ENCODE results near the gene GRXCR2.

GRXCR2 gene

DNA sequence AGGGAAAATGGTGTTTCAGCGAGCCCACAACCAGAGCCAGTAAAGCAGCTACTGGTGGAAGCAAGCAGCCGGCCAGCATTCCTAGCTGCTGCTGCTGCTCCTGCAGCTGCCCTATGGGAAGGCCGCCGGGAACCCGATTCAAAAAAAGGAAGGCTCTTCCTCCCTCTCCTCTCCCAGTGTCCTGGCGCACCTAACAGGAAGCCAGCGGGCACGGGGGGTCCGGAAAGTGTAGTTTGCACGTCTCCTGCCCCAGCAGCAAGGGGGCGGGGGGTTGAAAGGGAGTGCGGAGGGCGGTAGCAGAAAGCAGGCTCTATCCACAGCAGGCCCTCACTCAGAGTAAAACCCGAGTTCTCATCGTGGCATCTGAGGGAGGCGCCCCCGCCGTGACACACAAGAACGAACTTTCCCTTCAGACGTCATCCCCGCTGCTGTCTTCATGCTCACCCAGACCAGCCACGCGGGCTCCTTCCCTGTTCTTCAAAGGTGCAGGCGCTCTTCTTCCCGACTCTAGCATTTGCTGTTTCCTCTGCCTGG is 16.5 kb downstream of the GRXCR2 start:
- H3K27ac ChIP-seq (ENCODE audit: low read depth, low read length), result no peak overlapping the region
- H3K4me1 ChIP-seq (ENCODE audit: control insufficient read depth, low read length), result no peaks in the 10 kb centered on the region
- no peaks in the 10 kb centered on the region for H3K9me3 ChIP-seq (ENCODE audit: control insufficient read depth, insufficient read depth, low read length)
- 0 out of 2 replicates have a peak, but pooled peaks cover 4% of the 10 kb centered on the region for H3K27me3 ChIP-seq (ENCODE audit: control insufficient read depth, low read length)
- no peak overlapping the region for H3K4me2 ChIP-seq (ENCODE audit: low read length)
- H3K36me3 ChIP-seq (ENCODE audit: control insufficient read depth, low read length), result no peaks in the 10 kb centered on the region
- no peaks in the 10 kb centered on the region for H3K79me2 ChIP-seq (ENCODE audit: control insufficient read depth, low read length)
- no peaks in the 10 kb centered on the region for H3K9me2 ChIP-seq (replicated peaks; ENCODE audit: control insufficient read depth, low read length)
- no peak overlapping the region for H3K4me3 ChIP-seq (ENCODE audit: low read length)
- TF ChIP-seq, protein P1, sequence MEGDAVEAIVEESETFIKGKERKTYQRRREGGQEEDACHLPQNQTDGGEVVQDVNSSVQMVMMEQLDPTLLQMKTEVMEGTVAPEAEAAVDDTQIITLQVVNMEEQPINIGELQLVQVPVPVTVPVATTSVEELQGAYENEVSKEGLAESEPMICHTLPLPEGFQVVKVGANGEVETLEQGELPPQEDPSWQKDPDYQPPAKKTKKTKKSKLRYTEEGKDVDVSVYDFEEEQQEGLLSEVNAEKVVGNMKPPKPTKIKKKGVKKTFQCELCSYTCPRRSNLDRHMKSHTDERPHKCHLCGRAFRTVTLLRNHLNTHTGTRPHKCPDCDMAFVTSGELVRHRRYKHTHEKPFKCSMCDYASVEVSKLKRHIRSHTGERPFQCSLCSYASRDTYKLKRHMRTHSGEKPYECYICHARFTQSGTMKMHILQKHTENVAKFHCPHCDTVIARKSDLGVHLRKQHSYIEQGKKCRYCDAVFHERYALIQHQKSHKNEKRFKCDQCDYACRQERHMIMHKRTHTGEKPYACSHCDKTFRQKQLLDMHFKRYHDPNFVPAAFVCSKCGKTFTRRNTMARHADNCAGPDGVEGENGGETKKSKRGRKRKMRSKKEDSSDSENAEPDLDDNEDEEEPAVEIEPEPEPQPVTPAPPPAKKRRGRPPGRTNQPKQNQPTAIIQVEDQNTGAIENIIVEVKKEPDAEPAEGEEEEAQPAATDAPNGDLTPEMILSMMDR (IDR thresholded peaks at IDR 0.05; ENCODE audit: low read depth, low read length, poor library complexity, severe bottlenecking), result no peak
- no peak for TF ChIP-seq EZH2phosphoT487 (IDR thresholded peaks at IDR 0.05; ENCODE audit: borderline replicate concordance, low read length)
- H4K20me1 ChIP-seq (ENCODE audit: control insufficient read depth, insufficient read depth, low read depth, low read length), result no peaks in the 10 kb centered on the region
- no peaks in the 10 kb centered on the region for H3F3A ChIP-seq (ENCODE audit: control insufficient read depth, insufficient read depth)

DNA sequence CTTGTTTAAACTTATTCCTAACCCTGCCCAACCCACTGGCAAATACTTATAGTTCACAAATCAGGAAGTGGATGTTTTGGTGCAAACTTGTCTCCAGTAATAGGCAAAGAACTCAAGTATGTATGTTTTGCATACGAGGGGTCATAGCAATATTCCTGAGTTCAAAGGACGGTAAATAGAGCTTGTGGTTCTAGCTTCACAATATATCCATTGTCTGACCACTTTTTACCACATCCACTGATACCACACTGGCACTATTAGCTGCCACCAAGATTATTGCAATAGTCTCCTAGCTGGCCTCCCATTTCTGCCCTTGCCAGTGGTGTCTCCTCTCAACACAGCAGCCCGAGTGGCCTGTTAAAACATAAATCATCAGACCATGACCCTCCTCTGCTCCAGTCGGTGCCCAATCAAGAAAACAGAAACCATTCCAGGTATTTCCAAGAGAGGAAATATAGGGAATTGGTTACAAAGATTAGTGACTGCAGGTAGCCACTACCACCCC is 17.0 kb downstream of the GRXCR2 start:
- no peaks in the 10 kb centered on the region for H3F3A ChIP-seq (ENCODE audit: control insufficient read depth, insufficient read depth)
- TF ChIP-seq, protein P1 (IDR thresholded peaks at IDR 0.05; ENCODE audit: low read depth, low read length, poor library complexity, severe bottlenecking), result no peak
- TF ChIP-seq EZH2phosphoT487 (IDR thresholded peaks at IDR 0.05; ENCODE audit: borderline replicate concordance, low read length), result no peak
- H3K79me2 ChIP-seq (ENCODE audit: control insufficient read depth, low read length), result no peaks in the 10 kb centered on the region
- H3K9me2 ChIP-seq (replicated peaks; ENCODE audit: control insufficient read depth, low read length), result no peaks in the 10 kb centered on the region
- no peak overlapping the region for H3K4me3 ChIP-seq (ENCODE audit: low read length)
- H3K4me2 ChIP-seq (ENCODE audit: low read length), result no peak overlapping the region
- H3K9me3 ChIP-seq (ENCODE audit: control insufficient read depth, insufficient read depth, low read length), result no peaks in the 10 kb centered on the region
- H4K20me1 ChIP-seq (ENCODE audit: control insufficient read depth, insufficient read depth, low read depth, low read length), result no peaks in the 10 kb centered on the region
- H3K27ac ChIP-seq (ENCODE audit: low read depth, low read length), result no peak overlapping the region
- H3K36me3 ChIP-seq (ENCODE audit: control insufficient read depth, low read length), result no peaks in the 10 kb centered on the region
- H3K27me3 ChIP-seq (ENCODE audit: control insufficient read depth, low read length), result 0 out of 2 replicates have a peak, but pooled peaks cover 4% of the 10 kb centered on the region
- no peaks in the 10 kb centered on the region for H3K4me1 ChIP-seq (ENCODE audit: control insufficient read depth, low read length)

DNA sequence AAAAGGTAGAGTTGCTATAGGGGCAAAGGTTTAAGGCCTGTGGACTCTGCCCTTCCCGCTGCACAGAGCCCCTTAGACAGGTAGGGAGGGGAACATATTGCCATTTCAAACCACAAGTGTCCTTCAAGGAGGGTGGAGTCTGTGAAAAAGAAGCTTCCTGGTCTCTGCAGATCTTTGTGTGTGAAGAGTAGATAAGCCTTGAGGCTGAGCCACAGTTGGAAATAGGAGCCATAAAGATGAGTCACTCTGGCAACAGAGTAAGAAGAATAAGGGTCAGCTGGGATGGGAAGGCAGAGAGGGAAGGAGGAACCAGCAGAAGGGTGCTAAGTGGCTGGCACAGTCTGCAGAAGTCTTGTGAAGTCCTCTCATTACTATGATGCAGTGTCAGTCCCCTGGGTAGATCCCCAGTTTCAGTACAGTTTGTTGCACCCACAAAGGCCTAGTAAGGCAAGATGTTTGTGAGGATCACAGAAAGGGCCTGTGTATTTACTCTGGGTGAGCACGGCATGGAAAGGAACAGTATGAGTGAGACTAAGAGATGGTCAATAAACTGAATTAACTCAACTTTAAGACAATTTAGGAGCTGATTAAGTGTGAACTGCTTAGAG is 18.1 kb downstream of the GRXCR2 start:
- no peaks in the 10 kb centered on the region for H3F3A ChIP-seq (ENCODE audit: control insufficient read depth, insufficient read depth)
- H4K20me1 ChIP-seq (ENCODE audit: control insufficient read depth, insufficient read depth, low read depth, low read length), result no peaks in the 10 kb centered on the region
- no peak overlapping the region for H3K4me3 ChIP-seq (ENCODE audit: low read length)
- H3K36me3 ChIP-seq (ENCODE audit: control insufficient read depth, low read length), result no peaks in the 10 kb centered on the region
- no peaks in the 10 kb centered on the region for H3K9me2 ChIP-seq (replicated peaks; ENCODE audit: control insufficient read depth, low read length)
- H3K4me1 ChIP-seq (ENCODE audit: control insufficient read depth, low read length), result no peaks in the 10 kb centered on the region
- TF ChIP-seq, protein P1 (IDR thresholded peaks at IDR 0.05; ENCODE audit: low read depth, low read length, poor library complexity, severe bottlenecking), result no peak
- TF ChIP-seq EZH2phosphoT487 (IDR thresholded peaks at IDR 0.05; ENCODE audit: borderline replicate concordance, low read length), result no peak
- no peaks in the 10 kb centered on the region for H3K79me2 ChIP-seq (ENCODE audit: control insufficient read depth, low read length)
- H3K4me2 ChIP-seq (ENCODE audit: low read length), result no peak overlapping the region
- H3K9me3 ChIP-seq (ENCODE audit: control insufficient read depth, insufficient read depth, low read length), result no peaks in the 10 kb centered on the region
- H3K27ac ChIP-seq (ENCODE audit: low read depth, low read length), result no peak overlapping the region
- H3K27me3 ChIP-seq (ENCODE audit: control insufficient read depth, low read length), result 0 out of 2 replicates have a peak, but pooled peaks cover 4% of the 10 kb centered on the region
